Neural progenitor cell (in vitro differentiated cells): ENCODE results near the gene IL17RB. TPM values are rescaled to one million over a fixed set of nuclear protein-coding genes. Genes with fewer than 3 reads are reported as not detected.

Source experiments
- DNase-seq: peaks from one replicate; pipeline ENCODE4 v3.0.0-alpha.2; 2016; ENCODE audit warnings: low spot score
- H2AFZ ChIP-seq: fragments of 200-600 bp; sonication (generic); replicated peaks from 2 replicates; pipeline ENCODE4 v1.6.1; 2016; ENCODE audit warnings: antibody characterized with exemption
- H3F3A ChIP-seq: fragments of 200-600 bp; sonication (generic); 2 replicates; pipeline ENCODE4 v1.6.1; 2016; ENCODE audit warnings: antibody characterized with exemption, low read depth
- H3K27ac ChIP-seq: fragments of 200-600 bp; sonication (generic); 2 replicates; pipeline ENCODE4 v1.5.1; 2016; ENCODE audit warnings: mild to moderate bottlenecking
- H3K27me3 ChIP-seq: fragments of 200-600 bp; sonication (generic); 2 replicates; pipeline ENCODE4 v1.6.1; 2016; ENCODE audit warnings: mild to moderate bottlenecking, moderate library complexity
- H3K36me3 ChIP-seq: fragments of 200-600 bp; sonication (generic); 2 replicates; pipeline ENCODE4 v1.5.1; 2016
- H3K4me1 ChIP-seq: fragments of 200-600 bp; sonication (generic); 2 replicates; pipeline ENCODE4 v1.6.1; 2016; ENCODE audit warnings: mixed run types
- H3K4me2 ChIP-seq: fragments of 200-600 bp; sonication (generic); 2 replicates; pipeline ENCODE4 v1.6.1; 2016
- H3K4me3 ChIP-seq: fragments of 200-600 bp; sonication (generic); 2 replicates; pipeline ENCODE4 v1.5.1; 2016
- H3K79me2 ChIP-seq: fragments of 200-600 bp; sonication (generic); 2 replicates; pipeline ENCODE4 v1.6.1; 2016; ENCODE audit warnings: low read depth
- H3K9ac ChIP-seq: fragments of 200-600 bp; sonication (generic); 2 replicates; pipeline ENCODE4 v1.6.1; 2016
- H3K9me3 ChIP-seq: fragments of 200-600 bp; sonication (generic); 2 replicates; pipeline ENCODE4 v1.5.1; 2016; ENCODE audit warnings: low read depth
- H4K20me1 ChIP-seq: fragments of 200-600 bp; sonication (generic); 2 replicates; pipeline ENCODE4 v1.6.1; 2016; ENCODE audit warnings: low read depth
- H3K27ac Mint-ChIP-seq: 3 replicates; pipeline ENCODE4 v1.8.0; 2021; ENCODE audit warnings: mixed read lengths
- H3K27me3 Mint-ChIP-seq: 2 replicates; pipeline ENCODE4 v1.8.0; 2022; ENCODE audit warnings: low read depth, mild to moderate bottlenecking, inconsistent platforms, moderate library complexity, mixed read lengths; ENCODE audit not compliant: insufficient read depth
- H3K36me3 Mint-ChIP-seq: 3 replicates; pipeline ENCODE4 v1.8.0; 2021; ENCODE audit warnings: mixed read lengths
- H3K4me1 Mint-ChIP-seq: 3 replicates; pipeline ENCODE4 v1.8.0; 2021; ENCODE audit warnings: mixed read lengths
- H3K4me3 Mint-ChIP-seq: 3 replicates; pipeline ENCODE4 v1.8.0; 2021; ENCODE audit warnings: mild to moderate bottlenecking, moderate library complexity, mixed read lengths
- H3K9me3 Mint-ChIP-seq: 3 replicates; pipeline ENCODE4 v1.8.0; 2020; ENCODE audit warnings: mixed read lengths
- CTCF ChIP-seq: fragments of 200-600 bp; sonication (generic); IDR thresholded peaks from 2 replicates; pipeline ENCODE4 v1.5.1; 2017; ENCODE audit warnings: antibody characterized with exemption, mild to moderate bottlenecking
- EZH2 ChIP-seq: fragments of 200-600 bp; sonication (generic); IDR thresholded peaks from 2 replicates; pipeline ENCODE4 v1.6.1; 2017; ENCODE audit warnings: antibody characterized with exemption, mild to moderate bottlenecking, moderate library complexity
- EZH2phosphoT487 ChIP-seq: fragments of 200-600 bp; sonication (generic); IDR thresholded peaks from 2 replicates; pipeline ENCODE4 v1.6.1; 2017; ENCODE audit warnings: antibody characterized with exemption
- total RNA-seq: library from RNA; depleted of rRNA; stranded (reverse); fragments of >200 nt; gene quantifications from 2 replicates; pipeline ENCODE4 v1.2.3, GENCODE V29; 2015; ENCODE audit warnings: low replicate concordance

The IL17RB gene
- total RNA-seq, 1 donor from 2014 or later: 3.4 TPM

GRCh38 chr3:53816425-53816824 is 29.9 kb upstream of the IL17RB start:
- Histone ChIP-seq H3K4me2 (no peak overlapping the region), H3F3A (no peaks in the 10 kb centered on the region), H3K79me2 (no peaks in the 10 kb centered on the region), H3K9me3 (no peaks in the 10 kb centered on the region), H3K36me3 (no peaks in the 10 kb centered on the region), H3K27me3 (no peaks in the 10 kb centered on the region), H3K4me3 (no peak overlapping the region), H3K9ac (no peak overlapping the region), H3K4me1 (no peaks in the 10 kb centered on the region), H4K20me1 (no peaks in the 10 kb centered on the region), H3K27ac (no peak overlapping the region), H2AFZ (no peak overlapping the region)
- no peaks in the 10 kb centered on the region for H3K36me3 Mint-ChIP-seq
- no peak for DNase-seq
- no peak overlapping the region for H3K4me3 Mint-ChIP-seq
- H3K9me3 Mint-ChIP-seq: no peaks in the 10 kb centered on the region
- peaks cover 8% of the 10 kb centered on the region for H3K4me1 Mint-ChIP-seq
- no peak overlapping the region for H3K27ac Mint-ChIP-seq
- H3K27me3 Mint-ChIP-seq: peaks cover 5% of the 10 kb centered on the region
- TF ChIP-seq EZH2: no peak
- TF ChIP-seq CTCF: no peak
- no peak for TF ChIP-seq EZH2phosphoT487

- Histone ChIP-seq H3K9me3 (no peaks in the 10 kb centered on the region), H3F3A (no peaks in the 10 kb centered on the region), H2AFZ (no peak overlapping the region), H3K9ac (no peak overlapping the region), H3K4me3 (no peak overlapping the region), H3K27ac (no peak overlapping the region), H4K20me1 (no peaks in the 10 kb centered on the region), H3K36me3 (no peaks in the 10 kb centered on the region), H3K79me2 (no peaks in the 10 kb centered on the region), H3K4me1 (no peaks in the 10 kb centered on the region), H3K4me2 (no peak overlapping the region), H3K27me3 (no peaks in the 10 kb centered on the region)
- no peaks in the 10 kb centered on the region for H3K36me3 Mint-ChIP-seq
- no peak for TF ChIP-seq EZH2
- no peak for TF ChIP-seq CTCF
- TF ChIP-seq EZH2phosphoT487: no peak
- peaks cover 12% of the 10 kb centered on the region for H3K4me1 Mint-ChIP-seq
- no peak overlapping the region for H3K4me3 Mint-ChIP-seq
- no peaks in the 10 kb centered on the region for H3K9me3 Mint-ChIP-seq
- H3K27me3 Mint-ChIP-seq: peaks cover 5% of the 10 kb centered on the region
- DNase-seq: no peak
- H3K27ac Mint-ChIP-seq: no peak overlapping the region
Measured at GRCh38 chr3:53817211-53817610, 29.2 kb upstream of the IL17RB start.

GRCh38 chr3:53817809-53818208 is 28.6 kb upstream of the IL17RB start:
- no peaks in the 10 kb centered on the region for H3K79me2 ChIP-seq
- H3F3A ChIP-seq: no peaks in the 10 kb centered on the region
- no peak overlapping the region for H2AFZ ChIP-seq
- H3K4me1 ChIP-seq: no peaks in the 10 kb centered on the region
- Mint-ChIP-seq H3K4me3 (no peak overlapping the region), H3K4me1 (peaks cover 7% of the 10 kb centered on the region), H3K36me3 (no peaks in the 10 kb centered on the region), H3K9me3 (no peaks in the 10 kb centered on the region), H3K27ac (no peak overlapping the region), H3K27me3 (no peaks in the 10 kb centered on the region)
- no peak overlapping the region for H3K4me2 ChIP-seq
- no peaks in the 10 kb centered on the region for H4K20me1 ChIP-seq
- H3K9ac ChIP-seq: no peak overlapping the region
- no peak overlapping the region for H3K27ac ChIP-seq
- no peaks in the 10 kb centered on the region for H3K9me3 ChIP-seq
- no peaks in the 10 kb centered on the region for H3K36me3 ChIP-seq
- no peak for TF ChIP-seq CTCF
- no peak for TF ChIP-seq EZH2
- no peak for TF ChIP-seq EZH2phosphoT487
- DNase-seq: no peak
- no peak overlapping the region for H3K4me3 ChIP-seq
- H3K27me3 ChIP-seq: no peaks in the 10 kb centered on the region
